GM18520 (cell line): ENCODE data around the gene WDR70.
"Not testable (repeated sequence)": the region's sequence is repeated elsewhere in the genome, so short reads cannot be mapped to it uniquely, and the experiment has no call there.

ENCODE experiments used
- ATAC-seq: cut with Tn5 transposase; IDR thresholded peaks from one replicate; pipeline ENCODE4 v1.9.1; 2021; ENCODE audit not compliant: unreplicated experiment

Gene WDR70

DNA sequence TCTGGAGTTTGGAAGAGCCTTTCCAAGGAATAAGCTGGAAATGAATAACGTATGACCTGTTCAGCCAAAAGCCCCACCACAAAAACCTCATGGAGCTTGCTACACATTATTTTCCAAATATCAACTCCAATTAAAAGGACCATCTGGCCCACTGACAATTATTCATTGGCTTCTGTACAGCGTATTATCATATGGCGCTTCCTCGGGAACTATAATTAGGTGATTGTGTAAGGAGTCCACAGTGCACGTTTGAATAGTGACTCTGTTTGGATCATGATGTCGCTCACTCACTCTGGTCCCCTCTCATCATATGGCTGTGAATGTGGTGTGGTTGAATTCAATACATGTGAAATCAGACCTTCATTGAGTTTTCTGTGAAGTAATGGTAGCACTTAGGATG, 408.6 kb downstream of the WDR70 start:
- no peak for ATAC-seq

DNA sequence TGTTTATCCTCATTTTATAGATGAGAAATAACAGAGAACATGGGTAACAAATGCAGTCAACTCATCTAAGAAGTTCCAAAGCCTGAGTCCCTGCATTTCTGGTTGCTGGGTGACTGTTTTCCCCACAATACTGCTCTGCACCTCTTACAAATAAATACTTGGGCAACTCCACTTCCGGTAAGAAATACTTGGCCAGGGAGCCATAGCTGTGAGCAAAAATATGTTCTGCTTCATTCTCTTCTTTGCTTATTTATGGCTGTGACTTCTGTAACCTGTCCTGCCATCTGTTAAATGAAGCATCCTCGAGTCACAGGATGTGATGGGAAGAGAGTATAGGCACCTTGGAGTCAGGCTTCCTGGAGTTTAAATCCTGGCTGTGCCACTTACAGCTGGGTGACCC, 410.9 kb downstream of the WDR70 start:
- ATAC-seq, result no peak

DNA sequence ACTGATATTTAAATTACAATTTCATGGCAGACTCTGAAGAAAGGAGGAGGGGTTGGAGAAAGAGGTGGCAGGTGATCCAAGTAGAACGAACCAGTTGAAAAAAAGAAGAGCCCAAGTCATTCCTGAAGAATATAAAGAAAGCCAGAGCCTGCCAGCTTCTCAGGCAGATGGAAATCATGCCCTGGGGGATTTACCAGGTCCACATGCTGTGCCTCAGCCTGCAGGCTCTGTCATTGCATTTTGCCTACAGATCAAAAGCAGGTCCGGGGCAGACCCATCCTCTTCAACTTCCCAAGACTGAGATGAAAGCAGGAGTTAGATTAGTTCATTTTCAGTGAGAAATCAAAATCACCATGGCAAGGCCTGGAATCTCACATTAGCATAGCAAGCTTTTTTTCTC, 412.2 kb downstream of the WDR70 start:
- no peak for ATAC-seq

- ATAC-seq, result no peak
These were observed 414.0 kb downstream of the WDR70 start for GRCh38 chr5:37792975-37793631.

DNA sequence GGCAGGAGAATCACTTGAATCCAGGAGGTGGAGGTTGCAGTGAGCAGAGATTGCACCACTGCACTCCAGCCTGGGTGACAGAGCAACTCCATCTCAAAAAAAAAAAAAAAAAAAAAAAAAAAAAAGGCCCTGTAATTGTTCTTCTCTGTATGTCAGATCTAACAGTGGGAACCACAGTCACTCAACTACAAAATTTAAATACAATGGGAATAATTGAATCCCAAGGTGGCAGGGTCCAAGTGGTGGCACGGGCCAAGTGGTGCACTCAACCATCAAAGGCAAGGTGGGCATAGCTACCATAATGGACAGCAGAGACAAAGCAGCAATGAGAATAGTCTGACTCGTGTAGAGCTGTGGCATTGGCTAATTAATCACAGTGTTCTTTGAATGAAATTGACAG, 416.2 kb downstream of the WDR70 start:
- ATAC-seq, result not testable (repeated sequence)

DNA sequence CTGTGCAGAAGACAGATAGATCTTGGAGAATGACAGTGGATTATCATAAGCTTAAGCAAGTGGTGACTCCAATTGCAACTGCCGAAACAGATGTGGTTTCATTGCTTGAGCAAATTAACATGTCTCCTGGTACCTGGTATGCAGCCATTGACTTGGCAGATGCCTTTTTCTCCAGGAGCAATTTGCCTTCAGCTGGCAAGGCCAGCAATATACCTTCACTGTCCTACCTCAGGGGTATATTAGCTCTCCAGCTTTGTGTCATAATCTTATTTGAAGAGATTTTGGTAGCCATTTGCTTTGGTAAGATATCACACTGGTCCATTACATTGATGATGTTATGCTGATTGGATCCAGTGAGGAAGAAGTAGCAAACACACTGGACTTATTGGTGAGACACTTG, 417.3 kb downstream of the WDR70 start:
- ATAC-seq, result not testable (repeated sequence)

DNA sequence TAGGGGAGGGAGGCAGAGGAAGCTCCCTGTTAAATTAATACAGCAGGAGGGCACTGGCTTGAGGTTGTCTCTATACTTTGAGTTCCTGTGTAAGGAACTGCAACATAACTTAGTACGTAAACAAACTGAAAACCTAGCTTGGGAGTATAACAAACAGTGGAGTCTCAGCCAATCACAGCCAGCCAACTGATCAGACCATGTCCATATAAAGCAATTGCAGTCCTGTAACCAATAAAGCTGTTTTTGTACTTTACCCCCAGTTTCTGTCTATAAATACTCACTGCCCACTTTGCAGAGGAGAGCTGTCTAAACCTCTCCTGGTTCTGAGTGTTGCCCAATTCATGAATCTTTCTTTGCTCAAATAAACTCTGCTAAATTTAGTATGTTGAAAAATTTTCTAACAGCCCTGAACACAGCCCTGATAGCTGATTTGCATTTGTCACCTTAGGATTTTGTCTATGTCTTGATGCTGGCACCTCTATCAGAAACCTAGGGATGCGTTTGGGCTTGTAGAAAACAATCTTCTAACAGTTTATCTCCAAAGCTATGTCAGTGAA, 420.8 kb downstream of the WDR70 start:
- peak; percentile 56 for ATAC-seq

DNA sequence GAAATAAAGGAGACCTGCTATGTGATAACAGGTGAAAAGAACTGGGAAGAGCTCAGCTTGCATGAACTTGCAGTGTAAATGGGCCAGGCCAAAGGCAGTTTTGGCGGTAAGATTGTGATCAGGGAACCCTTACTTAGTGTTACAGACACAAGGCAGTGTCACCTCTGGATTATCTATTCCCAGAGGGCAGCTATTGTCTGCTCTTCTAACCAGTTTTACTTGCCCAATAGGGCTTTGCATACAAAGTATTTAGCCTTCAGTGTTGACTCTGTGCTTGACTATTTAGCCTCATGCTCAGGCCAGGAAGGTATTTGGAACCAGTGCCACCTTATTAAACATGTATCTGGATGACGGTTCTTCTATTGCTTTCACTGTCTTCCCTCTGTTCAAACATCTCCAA, 422.4 kb downstream of the WDR70 start:
- ATAC-seq, result no peak
